Measurements from ENCODE around the gene DNASE2. TPM values are rescaled to one million over a fixed set of nuclear protein-coding genes. Genes with fewer than 3 reads are reported as not detected.
"Not testable (repeated sequence)": the region's sequence is repeated elsewhere in the genome, so short reads cannot be mapped to it uniquely, and the experiment has no call there.

Gene DNASE2
- total RNA-seq, 1 experiment from 2014 or later = 78.9 TPM

DNA sequence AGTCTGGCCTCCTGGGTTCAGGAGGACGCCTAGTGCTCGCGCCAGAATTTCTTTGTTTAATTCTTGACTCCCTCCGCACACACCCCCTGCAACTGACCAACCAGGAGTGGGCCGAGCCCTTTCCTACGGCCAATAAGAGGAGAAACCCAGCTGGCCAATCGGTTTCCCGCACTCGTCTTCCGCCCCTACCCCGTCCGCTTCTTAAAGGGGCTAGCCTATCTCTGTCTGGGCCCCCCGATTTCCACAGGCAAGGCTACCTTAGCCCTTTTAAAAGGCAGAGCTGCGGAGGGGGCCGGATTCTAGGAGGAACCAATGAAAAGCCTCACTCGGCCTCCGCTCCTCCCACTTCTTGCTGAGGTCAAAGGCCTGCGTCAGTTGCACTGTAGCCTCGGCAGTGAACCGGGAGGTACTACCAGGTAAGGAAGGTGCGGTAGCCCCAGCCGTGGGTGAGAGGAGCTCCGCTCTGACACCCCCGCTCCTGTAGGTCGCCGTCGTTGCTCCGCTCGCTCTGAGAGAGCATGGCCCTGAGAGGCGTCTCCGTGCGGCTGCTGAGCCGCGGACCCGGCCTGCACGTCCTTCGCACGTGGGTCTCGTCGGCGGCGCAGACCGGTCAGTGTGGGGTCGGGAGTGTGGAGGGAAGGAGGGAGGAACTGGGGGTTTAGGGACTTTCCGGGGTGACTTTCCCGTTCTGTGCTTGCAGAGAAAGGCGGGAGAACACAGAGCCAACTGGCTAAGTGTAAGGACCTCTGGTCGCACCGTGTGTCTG is 9.7 kb upstream of the DNASE2 start, which contains the start of gene GCDH:
Gene GCDH (plus strand): TSS at position 374 of the 766 bp plus-strand sequence. CDS start 145 bp downstream, at position 519.
- Histone ChIP-seq H3K27me3 (ENCODE audit: control insufficient read depth, insufficient read depth, low read length) (no peaks in the 10 kb centered on the region), H3K36me3 (ENCODE audit: control insufficient read depth, insufficient read depth, low read length) (no peaks in the 10 kb centered on the region; the same call in 1 of the 2 replicates), H3K4me1 (ENCODE audit: control insufficient read depth, insufficient read depth, low read length) (no peaks in the 10 kb centered on the region; the same call in 1 of the 2 replicates), H3K27ac (ENCODE audit: low read length) (peak within 1 kb of the TSS; percentile 44; the same call in 1 of the 2 replicates), H3K4me3 (ENCODE audit: low read depth in 2 of 2, low read length in 2 of 2) (peak within 1 kb of the TSS; percentile 85 to 94), H3K9me3 (ENCODE audit: control insufficient read depth, insufficient read depth, low read depth, low read length) (no peaks in the 10 kb centered on the region)
- ATAC-seq = peak; percentile 99
- in situ Hi-C loops (cut with HindIII; ENCODE audit: low pct_unique_long_range_greater_than_20kb, low sequenced_read_pairs) = no loop called here
- peak; percentile 56; the same call in 1 of the 2 replicates for TF ChIP-seq SIN3A (IDR thresholded peaks at IDR 0.05; ENCODE audit: borderline replicate concordance, insufficient read depth, low read depth, low read length)
- TF ChIP-seq, protein P1, sequence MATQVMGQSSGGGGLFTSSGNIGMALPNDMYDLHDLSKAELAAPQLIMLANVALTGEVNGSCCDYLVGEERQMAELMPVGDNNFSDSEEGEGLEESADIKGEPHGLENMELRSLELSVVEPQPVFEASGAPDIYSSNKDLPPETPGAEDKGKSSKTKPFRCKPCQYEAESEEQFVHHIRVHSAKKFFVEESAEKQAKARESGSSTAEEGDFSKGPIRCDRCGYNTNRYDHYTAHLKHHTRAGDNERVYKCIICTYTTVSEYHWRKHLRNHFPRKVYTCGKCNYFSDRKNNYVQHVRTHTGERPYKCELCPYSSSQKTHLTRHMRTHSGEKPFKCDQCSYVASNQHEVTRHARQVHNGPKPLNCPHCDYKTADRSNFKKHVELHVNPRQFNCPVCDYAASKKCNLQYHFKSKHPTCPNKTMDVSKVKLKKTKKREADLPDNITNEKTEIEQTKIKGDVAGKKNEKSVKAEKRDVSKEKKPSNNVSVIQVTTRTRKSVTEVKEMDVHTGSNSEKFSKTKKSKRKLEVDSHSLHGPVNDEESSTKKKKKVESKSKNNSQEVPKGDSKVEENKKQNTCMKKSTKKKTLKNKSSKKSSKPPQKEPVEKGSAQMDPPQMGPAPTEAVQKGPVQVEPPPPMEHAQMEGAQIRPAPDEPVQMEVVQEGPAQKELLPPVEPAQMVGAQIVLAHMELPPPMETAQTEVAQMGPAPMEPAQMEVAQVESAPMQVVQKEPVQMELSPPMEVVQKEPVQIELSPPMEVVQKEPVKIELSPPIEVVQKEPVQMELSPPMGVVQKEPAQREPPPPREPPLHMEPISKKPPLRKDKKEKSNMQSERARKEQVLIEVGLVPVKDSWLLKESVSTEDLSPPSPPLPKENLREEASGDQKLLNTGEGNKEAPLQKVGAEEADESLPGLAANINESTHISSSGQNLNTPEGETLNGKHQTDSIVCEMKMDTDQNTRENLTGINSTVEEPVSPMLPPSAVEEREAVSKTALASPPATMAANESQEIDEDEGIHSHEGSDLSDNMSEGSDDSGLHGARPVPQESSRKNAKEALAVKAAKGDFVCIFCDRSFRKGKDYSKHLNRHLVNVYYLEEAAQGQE (IDR thresholded peaks at IDR 0.05; ENCODE audit: insufficient read depth in 1 of 2, low read depth in 2 of 2, low read length in 1 of 2) = no peak
- POLR2A ChIA-PET = interaction anchor here (0.6 kb wide), 2 partner anchors 51 to 55 kb away, joined by 3 to 9 read pairs; partner anchors contain the start of gene RAD23A
- peak; percentile 87 for DNase-seq (ENCODE audit: low read depth, low spot score)
- TSS peak; percentile 86 for BruUV-seq (replicated peaks)
- CTCF ChIA-PET = interaction anchor here (0.5 to 0.9 kb wide), 2 partner anchors 17 to 204 kb away, joined by 3 to 11 read pairs; no protein-coding TSS in a partner anchor
- intact Hi-C loops (cut with micrococcal nuclease; ENCODE audit: unreplicated experiment) = no loop called here

GRCh38 chr19:12890299-12890786 is 9.1 kb upstream of the DNASE2 start:
- POLR2A ChIA-PET = interaction anchor here (0.6 kb wide), 1 partner anchor 56 kb away, joined by 3 read pairs; the partner anchor contains the start of gene RAD23A
- BruUV-seq (replicated peaks); H3K27me3 ChIP-seq (ENCODE audit: control insufficient read depth, insufficient read depth, low read length); H3K4me1 ChIP-seq (ENCODE audit: control insufficient read depth, insufficient read depth, low read length); intact Hi-C loops (cut with micrococcal nuclease; ENCODE audit: unreplicated experiment); ATAC-seq; H3K9me3 ChIP-seq (ENCODE audit: control insufficient read depth, insufficient read depth, low read depth, low read length); H3K36me3 ChIP-seq (ENCODE audit: control insufficient read depth, insufficient read depth, low read length); in situ Hi-C loops (cut with HindIII; ENCODE audit: low pct_unique_long_range_greater_than_20kb, low sequenced_read_pairs); H3K27ac ChIP-seq (ENCODE audit: low read length); DNase-seq (ENCODE audit: low read depth, low spot score): not testable (repeated sequence)
- CTCF ChIA-PET = interaction anchor here (0.5 to 0.9 kb wide), 3 partner anchors 18 to 972 kb away, joined by 3 to 11 read pairs (median 6); no protein-coding TSS in a partner anchor
- H3K4me3 ChIP-seq (ENCODE audit: low read depth in 2 of 2, low read length in 2 of 2) = peak overlapping the region; percentile 85 to 94

DNA sequence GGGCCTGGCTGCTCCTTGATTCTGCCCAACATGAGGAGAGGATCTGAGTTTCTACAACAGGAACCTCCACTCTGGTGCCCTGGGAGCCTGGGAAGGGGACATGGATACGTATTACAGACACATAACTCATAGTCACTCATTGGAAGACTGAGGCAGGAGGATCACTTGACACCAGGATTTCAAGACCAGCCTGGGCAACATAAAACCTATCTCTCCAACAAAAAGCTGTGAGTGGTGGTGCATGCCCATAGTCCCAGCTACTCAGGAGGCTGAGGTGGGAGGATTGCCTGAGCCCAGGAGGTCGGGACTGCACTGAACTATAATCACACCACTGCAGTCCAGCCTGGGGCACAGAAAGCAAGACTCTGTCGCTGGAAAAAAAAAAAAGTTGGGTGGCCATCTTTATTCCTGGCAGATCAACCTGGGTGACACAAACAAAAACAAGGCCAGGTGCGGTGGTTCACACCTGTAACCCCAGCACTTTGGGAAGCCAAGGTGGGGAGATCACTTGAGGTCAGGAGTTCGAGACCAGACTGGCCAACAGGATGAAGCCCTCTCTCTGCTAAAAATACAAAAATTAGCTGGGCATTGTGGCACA is 6.9 kb upstream of the DNASE2 start:
- POLR2A ChIA-PET = no interaction called here
- no TSS peak for BruUV-seq (replicated peaks)
- Histone ChIP-seq H3K9me3 (ENCODE audit: control insufficient read depth, insufficient read depth, low read depth, low read length) (no peaks in the 10 kb centered on the region; the same call in 1 of the 2 replicates), H3K27me3 (ENCODE audit: control insufficient read depth, insufficient read depth, low read length) (no peaks in the 10 kb centered on the region), H3K27ac (ENCODE audit: low read length) (no peak overlapping the region), H3K4me3 (ENCODE audit: low read depth in 2 of 2, low read length in 2 of 2) (no peak overlapping the region), H3K36me3 (ENCODE audit: control insufficient read depth, insufficient read depth, low read length) (no peaks in the 10 kb centered on the region; the same call in 1 of the 2 replicates), H3K4me1 (ENCODE audit: control insufficient read depth, insufficient read depth, low read length) (no peaks in the 10 kb centered on the region; the same call in 1 of the 2 replicates)
- CTCF ChIA-PET = no interaction called here
- intact Hi-C loops (cut with micrococcal nuclease; ENCODE audit: unreplicated experiment) (no loop called here), in situ Hi-C loops (cut with HindIII; ENCODE audit: low pct_unique_long_range_greater_than_20kb, low sequenced_read_pairs) (no loop called here)
- TF ChIP-seq, protein P1 (IDR thresholded peaks at IDR 0.05; ENCODE audit: insufficient read depth in 1 of 2, low read depth in 2 of 2, low read length in 1 of 2) = no peak
- TF ChIP-seq TCF7L2 (IDR thresholded peaks at IDR 0.05; ENCODE audit: low read depth, low read length) (no peak), POLR2AphosphoS5 (IDR thresholded peaks at IDR 0.05; ENCODE audit: low read depth, low read length) (no peak), SIN3A (IDR thresholded peaks at IDR 0.05; ENCODE audit: borderline replicate concordance, insufficient read depth, low read depth, low read length) (no peak)
- TF ChIP-seq, protein P2, sequence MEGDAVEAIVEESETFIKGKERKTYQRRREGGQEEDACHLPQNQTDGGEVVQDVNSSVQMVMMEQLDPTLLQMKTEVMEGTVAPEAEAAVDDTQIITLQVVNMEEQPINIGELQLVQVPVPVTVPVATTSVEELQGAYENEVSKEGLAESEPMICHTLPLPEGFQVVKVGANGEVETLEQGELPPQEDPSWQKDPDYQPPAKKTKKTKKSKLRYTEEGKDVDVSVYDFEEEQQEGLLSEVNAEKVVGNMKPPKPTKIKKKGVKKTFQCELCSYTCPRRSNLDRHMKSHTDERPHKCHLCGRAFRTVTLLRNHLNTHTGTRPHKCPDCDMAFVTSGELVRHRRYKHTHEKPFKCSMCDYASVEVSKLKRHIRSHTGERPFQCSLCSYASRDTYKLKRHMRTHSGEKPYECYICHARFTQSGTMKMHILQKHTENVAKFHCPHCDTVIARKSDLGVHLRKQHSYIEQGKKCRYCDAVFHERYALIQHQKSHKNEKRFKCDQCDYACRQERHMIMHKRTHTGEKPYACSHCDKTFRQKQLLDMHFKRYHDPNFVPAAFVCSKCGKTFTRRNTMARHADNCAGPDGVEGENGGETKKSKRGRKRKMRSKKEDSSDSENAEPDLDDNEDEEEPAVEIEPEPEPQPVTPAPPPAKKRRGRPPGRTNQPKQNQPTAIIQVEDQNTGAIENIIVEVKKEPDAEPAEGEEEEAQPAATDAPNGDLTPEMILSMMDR (IDR thresholded peaks at IDR 0.05) = no peak
- DNase-seq (ENCODE audit: low read depth, low spot score) (no peak), ATAC-seq (no peak)
